WI38 (cell line): ENCODE data around the gene VMP1.
"Not testable (repeated sequence)": the region's sequence is repeated elsewhere in the genome, so short reads cannot be mapped to it uniquely, and the experiment has no call there.

ENCODE experiments used
- H3K4me3 ChIP-seq: 2 replicates; pipeline ENCODE4 v1.5.1; 2011; ENCODE audit warnings: low read depth, mild to moderate bottlenecking, control low read depth, low read length
- CTCF ChIP-seq: IDR thresholded peaks from 2 replicates; pipeline ENCODE4 v1.5.1; 2012; ENCODE audit warnings: low read depth, mild to moderate bottlenecking, control low read depth, low read length

VMP1 gene

DNA sequence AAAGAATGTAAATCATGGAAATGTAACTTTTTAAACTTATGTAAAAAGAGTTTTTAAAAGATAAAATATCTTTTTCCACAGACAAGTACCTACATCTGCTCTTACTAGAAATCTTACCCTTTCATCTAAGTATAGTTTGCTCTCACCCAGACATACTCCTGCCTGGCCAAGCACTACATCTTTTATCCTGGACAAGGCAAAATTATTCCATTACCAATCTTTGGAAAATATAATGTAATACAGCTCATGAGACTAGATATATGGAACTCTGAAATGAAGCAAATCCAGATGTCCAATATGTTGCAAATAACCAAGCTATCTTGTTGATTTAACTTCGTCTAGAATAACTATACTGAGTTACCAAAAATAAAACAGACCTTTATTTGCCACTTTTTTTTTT lies 50.0 kb downstream of the VMP1 start:
- TF ChIP-seq CTCF: no peak

DNA sequence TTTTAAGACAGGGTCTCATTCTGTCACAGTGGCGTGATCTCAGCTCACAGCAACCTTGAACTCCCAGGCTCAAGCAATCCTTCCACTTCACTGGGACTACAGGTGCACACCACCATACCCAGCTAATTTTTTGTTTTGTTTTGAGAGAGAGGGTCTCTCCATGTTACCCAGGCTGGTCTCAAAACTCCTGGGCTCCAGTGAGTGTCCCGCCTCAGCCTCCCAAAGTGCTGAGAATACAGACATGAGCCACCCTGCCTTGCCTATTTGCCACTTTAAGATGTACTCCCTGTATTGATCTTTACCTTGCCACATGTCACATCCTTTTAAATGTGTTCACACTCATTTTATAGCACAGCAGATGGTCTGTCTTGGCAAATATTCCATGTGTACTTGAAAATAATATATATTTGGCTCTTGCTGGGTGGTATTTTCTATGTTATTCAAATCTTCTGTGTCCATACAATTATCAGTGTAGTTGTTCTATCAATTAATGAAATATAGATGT lies 50.5 kb downstream of the VMP1 start:
- TF ChIP-seq CTCF: no peak
- H3K4me3 ChIP-seq: no peak overlapping the region

More for the DNA sequence above, 50.0 kb downstream of the VMP1 start:
- no peak overlapping the region for H3K4me3 ChIP-seq

DNA sequence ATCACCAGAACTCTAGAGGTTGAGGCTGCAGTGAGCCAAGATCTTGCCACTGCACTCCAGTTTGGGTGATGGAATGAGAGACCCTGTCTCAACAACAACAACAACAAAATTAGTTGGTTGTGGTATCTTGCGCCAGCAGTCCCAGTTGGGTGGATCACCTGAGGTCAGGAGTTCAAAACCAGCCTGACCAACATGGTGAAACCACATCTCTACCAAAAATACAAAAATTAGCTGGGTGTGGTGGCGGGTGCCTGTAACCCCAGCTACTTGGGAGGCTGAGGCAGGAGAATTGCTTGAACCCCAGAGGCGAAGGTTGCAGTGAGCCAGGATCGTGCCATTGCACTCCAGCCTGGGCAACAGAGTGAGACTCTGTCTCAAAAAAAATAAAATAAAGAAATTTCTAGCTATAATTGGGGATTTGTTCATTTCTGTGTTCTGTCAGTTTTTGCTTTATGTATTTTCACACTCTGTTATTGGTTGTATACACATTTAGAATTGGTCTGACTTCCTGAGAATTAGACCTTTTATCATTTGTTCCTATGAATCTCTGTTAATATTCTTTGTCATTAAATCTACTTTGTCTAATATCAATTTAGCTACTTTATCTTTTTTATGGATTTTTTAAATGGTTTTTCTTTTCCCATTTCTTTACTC lies 51.7 kb downstream of the VMP1 start:
- not testable (repeated sequence) for H3K4me3 ChIP-seq

- H3K4me3 ChIP-seq: no peak overlapping the region
- no peak for TF ChIP-seq CTCF
Observed at GRCh38 chr17:59760160-59760559, 52.7 kb downstream of the VMP1 start.

DNA sequence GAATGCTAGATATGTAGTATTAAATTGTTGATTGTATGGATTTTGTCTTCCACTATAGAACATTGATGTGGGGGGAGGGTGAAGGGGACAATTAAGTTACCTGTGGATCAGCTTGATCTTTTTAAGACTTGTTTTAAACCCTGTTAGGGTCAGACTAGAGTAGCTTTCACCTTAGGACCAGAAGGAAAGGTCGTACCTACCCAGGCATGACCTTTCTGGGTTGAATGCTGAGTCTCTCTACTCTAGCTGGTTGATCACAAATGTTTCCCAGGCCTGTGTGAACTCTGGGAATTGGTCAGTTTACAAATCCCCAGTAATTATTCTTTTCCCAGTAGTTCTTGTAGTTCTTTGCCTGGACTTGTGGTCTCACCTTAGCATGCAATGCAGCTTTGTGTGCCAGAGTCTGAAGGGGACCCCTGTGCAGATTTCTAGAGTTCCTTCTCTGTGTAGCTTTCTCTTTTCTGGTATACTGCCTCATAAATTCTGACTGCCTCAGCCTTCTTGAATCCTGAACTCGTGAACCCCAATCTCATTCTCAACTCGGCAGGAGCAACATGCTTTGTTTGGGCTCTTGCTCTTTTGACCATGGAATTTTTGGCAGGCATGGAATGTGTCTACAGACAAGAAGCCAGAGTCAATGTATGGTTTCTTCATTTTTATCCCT lies 54.1 kb downstream of the VMP1 start:
- TF ChIP-seq CTCF: no peak
- H3K4me3 ChIP-seq: no peak overlapping the region

DNA sequence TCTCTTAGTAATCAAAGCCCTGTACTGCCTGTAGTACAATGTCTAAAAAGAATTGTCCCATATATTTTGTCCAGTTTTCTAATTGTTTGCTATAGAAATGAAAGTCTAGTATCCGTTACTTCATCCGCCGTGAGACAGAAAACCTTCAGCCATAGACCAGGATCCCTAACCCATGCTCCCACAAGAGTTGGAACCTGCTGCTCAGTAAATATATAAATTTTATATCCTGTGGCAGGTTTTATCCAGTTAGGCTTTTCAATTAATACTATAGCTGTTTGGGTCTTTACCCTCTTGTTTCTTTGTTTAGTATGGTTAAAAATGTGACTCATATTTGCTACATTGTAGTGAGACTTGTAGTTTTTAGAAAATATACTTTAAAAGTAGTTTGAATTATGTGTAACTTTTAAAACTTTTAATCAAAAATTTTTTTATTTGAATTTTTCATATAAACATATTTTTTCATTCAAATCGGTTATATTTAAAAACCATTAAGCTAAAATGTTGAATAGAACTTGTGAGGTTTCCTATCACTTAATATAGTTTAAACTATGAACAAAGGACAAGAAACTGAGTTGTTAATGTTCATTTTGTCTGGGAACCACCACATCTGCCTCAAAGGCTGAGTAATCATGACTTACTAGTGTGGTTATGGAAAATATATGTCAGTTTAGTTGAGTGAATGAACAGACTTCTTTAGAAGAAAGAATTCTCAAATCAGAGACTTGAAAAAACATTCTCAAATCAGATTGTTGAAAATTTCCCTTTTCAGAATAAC lies 54.8 kb downstream of the VMP1 start:
- no peak for TF ChIP-seq CTCF

GRCh38 chr17:59762824-59763374 lies 55.4 kb downstream of the VMP1 start:
- no peak overlapping the region for H3K4me3 ChIP-seq
- TF ChIP-seq CTCF: no peak

More for the DNA sequence above, 54.8 kb downstream of the VMP1 start:
- no peak overlapping the region for H3K4me3 ChIP-seq
